HepG2 (cell line): ENCODE results near the gene TOB1. TPM values are rescaled to one million over a fixed set of nuclear protein-coding genes. Genes with fewer than 3 reads are reported as not detected.

Experiments
- AGO2 ChIP-seq: fragments of 200-400 bp; formaldehyde crosslinking; optimal IDR thresholded peaks from 2 replicates; pipeline ENCODE3; 2017; ENCODE audit warnings: mild to moderate bottlenecking, low read depth, low read length, moderate library complexity
- ARNT2 ChIP-seq: sonication (generic); formaldehyde crosslinking; IDR thresholded peaks from 2 replicates; pipeline ENCODE4 v1.8.0; 2022; ENCODE audit warnings: mild to moderate bottlenecking, low read depth, missing genetic modification reagents, moderate library complexity
- BRCA1 ChIP-seq: sonication (generic); formaldehyde crosslinking; IDR thresholded peaks from 2 replicates; pipeline ENCODE4 v1.4.0; 2020; ENCODE audit warnings: missing genetic modification reagents
- CBFB ChIP-seq: sonication (generic); formaldehyde crosslinking; IDR thresholded peaks from 2 replicates; pipeline ENCODE4 v1.4.0; 2020; ENCODE audit warnings: missing genetic modification reagents
- CEBPB ChIP-seq: IDR thresholded peaks from 2 replicates; pipeline ENCODE4 v1.6.1; 2011; ENCODE audit warnings: low read depth, low read length, improper control_type of control experiment, borderline replicate concordance
- CSRNP2 ChIP-seq: sonication (generic); formaldehyde crosslinking; conservative IDR thresholded peaks from 2 replicates; pipeline ENCODE4 v1.8.0; 2022; ENCODE audit warnings: low read depth, missing genetic modification reagents
- ELF1 ChIP-seq: sonication (generic); formaldehyde crosslinking; IDR thresholded peaks from 2 replicates; pipeline ENCODE4 v1.4.0; 2020; ENCODE audit warnings: missing genetic modification reagents
- JUN ChIP-seq: sonication (generic); formaldehyde crosslinking; IDR thresholded peaks from 2 replicates; pipeline ENCODE4 v1.4.0; 2020; ENCODE audit warnings: mild to moderate bottlenecking, missing genetic modification reagents
- MAFK ChIP-seq, 2 experiments: IDR thresholded peaks in 1 of 2; conservative IDR thresholded peaks in 1 of 2; 2 replicates each; pipeline ENCODE4 v1.6.1; 2011; ENCODE audit warnings: improper control_type of control experiment in 2 of 2, low read length in 2 of 2
- MBD4 ChIP-seq: IDR thresholded peaks from 2 replicates; pipeline ENCODE4 v1.6.1; 2012; ENCODE audit warnings: low read length, inconsistent platforms, borderline replicate concordance
- MEIS1 ChIP-seq: sonication (generic); formaldehyde crosslinking; IDR thresholded peaks from 2 replicates; pipeline ENCODE4 v1.9.0; 2021; ENCODE audit warnings: mild to moderate bottlenecking, missing genetic modification reagents, moderate library complexity, borderline replicate concordance
- MIXL1 ChIP-seq: IDR thresholded peaks from 2 replicates; pipeline ENCODE4 v1.6.1; 2016
- MYC ChIP-seq: sonication (generic); formaldehyde crosslinking; IDR thresholded peaks from 2 replicates; pipeline ENCODE4 v1.9.0; 2021; ENCODE audit warnings: missing genetic modification reagents, borderline replicate concordance
- NFE2L1 ChIP-seq: sonication (generic); formaldehyde crosslinking; IDR thresholded peaks from 2 replicates; pipeline ENCODE4 v1.4.0; 2020; ENCODE audit warnings: missing genetic modification reagents, mild to moderate bottlenecking, borderline replicate concordance
- NKX3-1 ChIP-seq: sonication (generic); formaldehyde crosslinking; IDR thresholded peaks from 2 replicates; pipeline ENCODE4 v1.5.0; 2020; ENCODE audit warnings: missing genetic modification reagents
- PLRG1 ChIP-seq: fragments of 450-650 bp; conservative IDR thresholded peaks from 2 replicates; pipeline ENCODE4 v1.6.1; 2016
- PRPF4 ChIP-seq: fragments of 200-400 bp; formaldehyde crosslinking; IDR thresholded peaks from 2 replicates; pipeline ENCODE4 v1.6.1; 2016; ENCODE audit warnings: low read length, low read depth; ENCODE audit not compliant: poor library complexity, severe bottlenecking
- RAD21 ChIP-seq: fragments of 450-650 bp; formaldehyde crosslinking; IDR thresholded peaks from 2 replicates; pipeline ENCODE4 v1.5.0; 2020; ENCODE audit warnings: mild to moderate bottlenecking
- RFXAP ChIP-seq: sonication (generic); formaldehyde crosslinking; IDR thresholded peaks from 2 replicates; pipeline ENCODE4 v1.4.0; 2020; ENCODE audit warnings: missing genetic modification reagents, borderline replicate concordance
- SIX4 ChIP-seq: sonication (generic); formaldehyde crosslinking; IDR thresholded peaks from 2 replicates; pipeline ENCODE4 v1.4.0; 2020; ENCODE audit warnings: missing genetic modification reagents
- STAT5B ChIP-seq: sonication (generic); formaldehyde crosslinking; IDR thresholded peaks from 2 replicates; pipeline ENCODE4 v1.4.0; 2020; ENCODE audit warnings: missing genetic modification reagents
- ZFP62 ChIP-seq: sonication (generic); formaldehyde crosslinking; IDR thresholded peaks from 2 replicates; pipeline ENCODE4 v1.4.0; 2020; ENCODE audit warnings: missing genetic modification reagents
- ZNF18 ChIP-seq: sonication (generic); formaldehyde crosslinking; IDR thresholded peaks from 2 replicates; pipeline ENCODE4 v1.8.0; 2022; ENCODE audit warnings: mild to moderate bottlenecking, missing genetic modification reagents; ENCODE audit not compliant: insufficient replicate concordance
- ZNF382 ChIP-seq: sonication (generic); formaldehyde crosslinking; IDR thresholded peaks from 2 replicates; pipeline ENCODE4 v1.5.0; 2020; ENCODE audit warnings: missing genetic modification reagents, mild to moderate bottlenecking, borderline replicate concordance
- ZNF563 ChIP-seq: sonication (generic); formaldehyde crosslinking; IDR thresholded peaks from 2 replicates; pipeline ENCODE4 v1.8.0; 2022; ENCODE audit warnings: mild to moderate bottlenecking, moderate library complexity, missing genetic modification reagents
- ZNF605 ChIP-seq: sonication (generic); formaldehyde crosslinking; IDR thresholded peaks from 2 replicates; pipeline ENCODE4 v1.8.0; 2022; ENCODE audit warnings: mild to moderate bottlenecking, missing genetic modification reagents
- ZNF7 ChIP-seq: IDR thresholded peaks from 2 replicates; pipeline ENCODE4 v1.6.1; 2016; ENCODE audit warnings: missing biosample characterization, missing genetic modification reagents
- ZNF704 ChIP-seq: sonication (generic); formaldehyde crosslinking; IDR thresholded peaks from 2 replicates; pipeline ENCODE4 v1.8.1; 2023; ENCODE audit warnings: mild to moderate bottlenecking, inconsistent platforms, moderate library complexity, missing genetic modification reagents, borderline replicate concordance
- ZSCAN31 ChIP-seq: sonication (generic); formaldehyde crosslinking; IDR thresholded peaks from 2 replicates; pipeline ENCODE4 v1.5.0; 2020; ENCODE audit warnings: low read depth, mild to moderate bottlenecking, missing genetic modification reagents
- polyA plus RNA-seq, 8 experiments: library from polyadenylated mRNA; depleted of rRNA in 3 of 8; stranded (reverse) in 7 of 8; unstranded in 1 of 8; fragments of >200 nt; fragmentation: Illumina TruSeq in 4 of 8; extraction: Trizol in 4 of 8; gene quantifications; 2 replicates each; pipeline versions ENCODE4 v1.2.1 to v1.2.3, GENCODE V29; 2011 to 2016; ENCODE audit warnings: low read depth in 4 of 8, missing spikeins in 1 of 8, mixed read lengths in 1 of 8; ENCODE audit not compliant: insufficient read depth in 1 of 8
- total RNA-seq, 5 experiments: library from RNA; depleted of rRNA; stranded (reverse); fragments of >200 nt; fragmentation: Illumina TruSeq; extraction: Trizol; gene quantifications; 2 replicates each; pipeline ENCODE4 v1.2.3, GENCODE V29; 2016; ENCODE audit warnings: low read depth in 1 of 5

The TOB1 gene
- total and polyA plus RNA-seq, 2 of the 13 experiments (the other 11 are each of a cell fraction or from before 2014, with no cell fraction given), result 21.9 to 57.7 TPM

GRCh38 chr17:50841277-50841948, 24.7 kb downstream of the TOB1 start (continued):
- TF ChIP-seq MBD4 (no peak), ZFP62 (no peak), SIX4 (CRISPR knock-in tag) (no peak), ARNT2 (CRISPR knock-in tag) (0 out of 2 replicates have a peak, but pooled peaks have one; percentile 43), ZNF563 (CRISPR knock-in tag) (no peak), STAT5B (no peak), ZNF605 (CRISPR knock-in tag) (no peak), ZNF18 (CRISPR knock-in tag) (no peak), MEIS1 (CRISPR knock-in tag) (no peak), RFXAP (CRISPR knock-in tag) (no peak), MIXL1 (CRISPR knock-in tag) (no peak), JUN (no peak), ZNF382 (CRISPR knock-in tag) (no peak), BRCA1 (CRISPR knock-in tag) (no peak), PRPF4 (no peak), NKX3-1 (no peak), CBFB (CRISPR knock-in tag) (no peak), ELF1 (no peak), MAFK (conservative IDR thresholded peaks at IDR 0.05 in 1 of 2, IDR thresholded peaks at IDR 0.05 in 1 of 2; ENCODE audit: low read length in 2 of 2) (no peak), CEBPB (no peak), CSRNP2 (CRISPR knock-in tag) (no peak), ZNF704 (CRISPR knock-in tag) (0 out of 2 replicates have a peak, but pooled peaks have one; percentile 33), NFE2L1 (CRISPR knock-in tag) (no peak), AGO2 (no peak), ZSCAN31 (CRISPR knock-in tag) (no peak), RAD21 (CRISPR knock-in tag) (no peak), MYC (no peak), ZNF7 (CRISPR knock-in tag) (peak; percentile 31; the same call in 1 of the 2 replicates), PLRG1 (no peak)
